HEK293T (cell line): Measurements from ENCODE around the gene ITFG1.

Experiments
- CTCF ChIA-PET: fragments of 350-600 bp; formaldehyde crosslinking; extraction: SDS; loops from one replicate; lab custom pipeline; 2021; ENCODE audit warnings: antibody characterized with exemption, inconsistent platforms; lab: Yijun Ruan, JAX
- POLR2A ChIA-PET: fragments of 350-600 bp; formaldehyde crosslinking; extraction: SDS; loops from one replicate; lab custom pipeline; 2020; ENCODE audit warnings: antibody characterized with exemption, inconsistent platforms; lab: Yijun Ruan, JAX
- DNase-seq: peaks from one replicate; pipeline ENCODE4 v3.0.0; 2012; ENCODE audit warnings: mixed read lengths; ENCODE audit errors: extremely low spot score
- ARNT ChIP-seq: fragments of 450-650 bp; IDR thresholded peaks from 2 replicates; pipeline ENCODE4 v1.6.1; 2017; ENCODE audit warnings: mild to moderate bottlenecking
- BHLHE40 ChIP-seq: fragments of 450-650 bp; IDR thresholded peaks from 2 replicates; pipeline ENCODE4 v1.6.1; 2016; ENCODE audit warnings: mild to moderate bottlenecking, moderate library complexity, borderline replicate concordance
- CTBP1 ChIP-seq: fragments of 450-650 bp; IDR thresholded peaks from 2 replicates; pipeline ENCODE4 v1.6.1; 2016; ENCODE audit warnings: borderline replicate concordance
- ELF4 ChIP-seq: fragments of 450-650 bp; IDR thresholded peaks from 2 replicates; pipeline ENCODE4 v1.6.1; 2017; ENCODE audit warnings: antibody characterized with exemption
- FOXA1 ChIP-seq: fragments of 450-650 bp; IDR thresholded peaks from 2 replicates; pipeline ENCODE4 v1.6.1; 2016; ENCODE audit warnings: mild to moderate bottlenecking
- FOXK2 ChIP-seq: fragments of 450-650 bp; IDR thresholded peaks from 2 replicates; pipeline ENCODE4 v1.6.1; 2016; ENCODE audit warnings: mild to moderate bottlenecking
- FOXM1 ChIP-seq: fragments of 450-650 bp; IDR thresholded peaks from 2 replicates; pipeline ENCODE4 v1.6.1; 2017; ENCODE audit warnings: mild to moderate bottlenecking, borderline replicate concordance
- HDGF ChIP-seq: fragments of 450-650 bp; IDR thresholded peaks from 2 replicates; pipeline ENCODE4 v1.6.1; 2017; ENCODE audit warnings: antibody characterized with exemption, borderline replicate concordance
- L3MBTL2 ChIP-seq: fragments of 450-650 bp; conservative IDR thresholded peaks from 2 replicates; pipeline ENCODE4 v1.6.1; 2016; ENCODE audit warnings: mild to moderate bottlenecking
- LEF1 ChIP-seq: fragments of 450-650 bp; IDR thresholded peaks from 2 replicates; pipeline ENCODE4 v1.6.1; 2017; ENCODE audit warnings: mild to moderate bottlenecking, borderline replicate concordance
- NFRKB ChIP-seq: fragments of 450-650 bp; IDR thresholded peaks from 2 replicates; pipeline ENCODE4 v1.6.1; 2016; ENCODE audit warnings: mild to moderate bottlenecking, moderate library complexity
- PKNOX1 ChIP-seq: fragments of 450-650 bp; IDR thresholded peaks from 2 replicates; pipeline ENCODE4 v1.6.1; 2016
- SP1 ChIP-seq: fragments of 450-650 bp; IDR thresholded peaks from 2 replicates; pipeline ENCODE4 v1.6.1; 2017
- SUZ12 ChIP-seq: fragments of 450-650 bp; IDR thresholded peaks from 2 replicates; pipeline ENCODE4 v1.6.1; 2016; ENCODE audit warnings: mild to moderate bottlenecking
- TARDBP ChIP-seq: fragments of 450-650 bp; IDR thresholded peaks from 2 replicates; pipeline ENCODE4 v1.6.1; 2016
- ZNF384 ChIP-seq: fragments of 450-650 bp; IDR thresholded peaks from 2 replicates; pipeline ENCODE4 v1.6.1; 2016

Gene ITFG1

DNA sequence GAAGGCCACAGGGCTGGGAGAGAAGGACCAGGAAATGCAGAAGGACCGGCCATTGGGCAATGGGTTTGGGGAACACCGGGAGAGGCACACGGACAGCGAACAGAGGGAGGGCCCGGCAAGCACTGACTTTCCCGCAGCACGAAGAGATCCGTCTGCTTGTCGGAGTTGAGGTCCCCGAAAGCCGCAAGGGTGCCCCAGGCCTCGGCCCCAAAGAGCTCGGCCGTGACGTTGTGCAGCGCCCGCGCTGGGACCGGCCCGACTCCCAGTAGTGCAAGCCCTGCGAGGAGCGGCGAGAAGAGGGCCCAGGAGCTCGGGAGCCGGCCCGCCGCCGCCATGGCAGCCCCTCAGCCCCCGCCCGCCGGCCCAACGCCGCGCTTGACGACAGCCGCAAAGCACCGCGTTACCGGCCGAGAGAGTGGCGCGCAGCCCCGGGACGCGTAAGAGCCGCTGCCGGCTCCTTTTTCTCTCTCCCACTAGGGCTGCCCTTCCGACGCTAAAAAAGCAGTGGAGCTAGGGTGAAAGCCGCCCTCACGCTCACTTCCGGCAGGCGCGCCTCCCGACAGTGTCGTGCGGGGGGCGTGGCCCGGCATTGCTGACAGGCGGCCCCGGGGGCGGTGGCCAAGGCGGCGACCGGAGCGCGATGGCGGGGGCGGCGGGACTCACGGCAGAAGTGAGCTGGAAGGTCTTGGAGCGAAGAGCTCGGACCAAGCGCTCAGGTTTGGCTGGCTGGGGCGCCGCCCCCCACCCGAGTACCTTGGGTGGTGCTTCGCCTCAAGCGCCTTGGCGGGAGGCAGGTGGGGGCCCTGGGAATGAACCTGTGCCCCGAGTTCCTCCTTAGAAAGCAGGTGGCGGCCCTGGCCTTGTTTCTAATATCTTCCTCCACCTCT is at the start of gene ITFG1, which contains the start of gene PHKB:
Gene ITFG1 (minus strand): TSS at position 353 of the 887 bp plus-strand sequence. CDS start 18 bp downstream, at position 335.
Gene PHKB (plus strand): TSS at position 621 of the 887 bp plus-strand sequence. CDS start 20 bp downstream, at position 641.
- DNase-seq, result peak; percentile 89
- CTCF ChIA-PET, result interaction anchor here (0.6 kb wide), 3 partner anchors 12 to 192 kb away, joined by 3 read pairs; no protein-coding TSS in a partner anchor
- POLR2A ChIA-PET, result interaction anchor here (0.6 to 2.2 kb wide), 7 partner anchors 8 to 317 kb away, joined by 3 to 9 read pairs (median 5); partner anchors contain the start of gene NETO2
- TF ChIP-seq TARDBP, result no peak
- 0 out of 2 replicates have a peak, but pooled peaks have one; percentile 13 for TF ChIP-seq LEF1
- TF ChIP-seq ZNF384, result no peak
- no peak for TF ChIP-seq FOXM1
- no peak for TF ChIP-seq SP1
- no peak for TF ChIP-seq ARNT
- no peak for TF ChIP-seq L3MBTL2
- TF ChIP-seq ELF4, result no peak; the same call in 1 of the 2 replicates
- TF ChIP-seq BHLHE40, result no peak
- TF ChIP-seq FOXK2, result no peak
- no peak for TF ChIP-seq CTBP1
- TF ChIP-seq PKNOX1, result peak; percentile 81
- no peak for TF ChIP-seq SUZ12
- no peak for TF ChIP-seq FOXA1

GRCh38 chr16:47507701-47508100 is 46.8 kb upstream of the ITFG1 start:
- TF ChIP-seq ZNF384 (no peak), L3MBTL2 (no peak), ELF4 (no peak), HDGF (no peak), ARNT (no peak), LEF1 (no peak), FOXK2 (no peak), FOXA1 (no peak), PKNOX1 (no peak), FOXM1 (no peak), SP1 (no peak), TARDBP (no peak), NFRKB (no peak), SUZ12 (no peak), BHLHE40 (no peak)
- POLR2A ChIA-PET, result no interaction called here
- DNase-seq, result no peak
- CTCF ChIA-PET, result interaction anchor here (0.5 kb wide), 1 partner anchor 518 kb away, joined by 3 read pairs; no protein-coding TSS in a partner anchor

DNA sequence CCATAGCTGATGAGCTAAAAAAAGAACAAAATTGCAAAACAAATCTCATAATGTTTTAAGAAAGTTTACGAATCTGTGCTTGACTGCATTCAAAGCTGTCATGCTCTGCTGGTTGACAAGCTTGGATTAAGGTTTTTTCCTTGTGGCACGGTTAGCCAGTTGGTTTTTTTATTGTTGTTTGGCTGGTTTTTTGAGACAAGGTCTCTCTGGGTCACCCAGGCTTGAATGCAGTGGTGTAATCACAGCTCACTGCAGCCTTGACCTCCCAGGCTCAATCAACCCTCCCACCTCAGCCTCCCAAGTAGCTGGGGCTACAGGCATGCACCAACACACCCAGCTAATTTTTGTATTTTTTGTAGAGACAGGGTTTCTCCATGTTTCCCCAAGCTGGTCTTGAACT is 45.9 kb upstream of the ITFG1 start:
- POLR2A ChIA-PET, result no interaction called here

GRCh38 chr16:47504599-47504998 is 43.7 kb upstream of the ITFG1 start:
- ChIA-PET CTCF (no interaction called here), POLR2A (no interaction called here)
- no peak for DNase-seq
- no peak for TF ChIP-seq PKNOX1
- TF ChIP-seq BHLHE40, result no peak

More for the DNA sequence above, 45.9 kb upstream of the ITFG1 start:
- TF ChIP-seq BHLHE40, result no peak
- CTCF ChIA-PET, result interaction anchor here (0.6 kb wide), 1 partner anchor 377 kb away, joined by 3 read pairs; no protein-coding TSS in a partner anchor
- no peak for DNase-seq

DNA sequence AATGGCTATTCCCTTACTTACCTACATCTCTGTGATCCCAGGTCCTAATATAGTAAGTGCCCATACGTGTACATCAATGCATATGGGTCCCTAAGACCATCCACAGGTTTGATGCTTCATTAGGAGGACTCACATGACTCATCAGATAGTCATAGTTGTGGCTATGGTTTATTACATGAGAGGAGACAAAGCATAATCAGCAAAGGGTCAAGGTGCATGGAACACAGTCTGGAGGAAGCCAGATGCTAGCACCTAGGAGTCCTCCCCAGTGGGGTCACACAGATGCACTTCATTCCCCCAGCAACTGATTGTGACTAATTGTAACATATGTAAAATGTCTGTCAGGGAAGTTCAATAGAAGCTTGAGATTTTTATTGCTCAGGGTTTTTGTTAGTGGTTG is 43.1 kb upstream of the ITFG1 start:
- POLR2A ChIA-PET, result no interaction called here
- TF ChIP-seq PKNOX1 (no peak), FOXM1 (no peak), TARDBP (no peak), CTBP1 (no peak), SUZ12 (no peak), HDGF (no peak), LEF1 (no peak)
- DNase-seq, result no peak
- CTCF ChIA-PET, result interaction anchor here (0.6 kb wide), 1 partner anchor 551 kb away, joined by 3 read pairs; no protein-coding TSS in a partner anchor
